ENCODE data around the gene ST14. TPM values are rescaled to one million over a fixed set of nuclear protein-coding genes. Genes with fewer than 3 reads are reported as not detected.
A peak's percentile ranks its signal among the peaks of the same experiment; 100 is the strongest.
"Not testable (repeated sequence)": the region's sequence is repeated elsewhere in the genome, so short reads cannot be mapped to it uniquely, and the experiment has no call there.

Gene ST14
- total and polyA plus RNA-seq, 2 donors (not counting 1 experiment from before 2014, with no cell fraction given): 36.2 to 52.2 TPM

- Histone ChIP-seq H3K79me2 (ENCODE audit: control insufficient read depth, insufficient read depth, low read length) (no peaks in the 10 kb centered on the region), H4K20me1 (ENCODE audit: control insufficient read depth, insufficient read depth, low read length, poor library complexity, severe bottlenecking) (no peaks in the 10 kb centered on the region), H3K9me3 (ENCODE audit: control extremely low read depth in 1 of 3, control insufficient read depth in 2 of 3, insufficient read depth in 1 of 3, low read length in 2 of 3) (no peaks in the 10 kb centered on the region), H3K27ac (ENCODE audit: low read length in 2 of 2) (no peak overlapping the region), H3K36me3 (replicated peaks in 1 of 2; ENCODE audit: control extremely low read depth in 1 of 2, control insufficient read depth in 1 of 2, extremely low read depth in 1 of 2, insufficient read depth in 2 of 2, low read length in 1 of 2) (no peaks in the 10 kb centered on the region), H3K4me2 (replicated peaks; ENCODE audit: low read depth, low read length, poor library complexity, severe bottlenecking) (no peak overlapping the region), H3K4me1 (ENCODE audit: control insufficient read depth in 2 of 2, insufficient read depth in 2 of 2, low read length in 2 of 2) (peaks cover 0 to 5% of the 10 kb centered on the region in 2 donors), H3K4me3 (ENCODE audit: control extremely low read depth in 1 of 5, extremely low read depth in 1 of 5, insufficient read depth in 1 of 5, low read depth in 2 of 5, low read length in 4 of 5) (no peak overlapping the region), H2AFZ (ENCODE audit: insufficient read depth, low read depth, low read length, poor library complexity, severe bottlenecking) (no peak overlapping the region), H3K27me3 (replicated peaks in 1 of 4; ENCODE audit: control extremely low read depth in 1 of 4, control insufficient read depth in 3 of 4, insufficient read depth in 4 of 4, low read length in 3 of 4) (no peaks in the 10 kb centered on the region), H3K9ac (ENCODE audit: low read length) (no peak overlapping the region)
- H3K4me3 Mint-ChIP-seq: no peak overlapping the region
- no peaks in the 10 kb centered on the region for H3K9me3 Mint-ChIP-seq (ENCODE audit: insufficient read depth)
- TF ChIP-seq EZH2 (IDR thresholded peaks at IDR 0.05; ENCODE audit: borderline replicate concordance, insufficient read depth, low read depth, low read length, poor library complexity, severe bottlenecking) (no peak), CTCF (IDR thresholded peaks at IDR 0.05) (no peak)
- POLR2A ChIA-PET: no interaction called here
- DNase-seq (no peak), ATAC-seq (ENCODE audit: low read depth) (no peak)
- no peaks in the 10 kb centered on the region for H3K27me3 Mint-ChIP-seq
- CTCF ChIA-PET: interaction anchor here (1.1 to 2.7 kb wide), 2 partner anchors 10 to 11 kb away, joined by 4 to 6 read pairs; no protein-coding TSS in a partner anchor
- H3K4me1 Mint-ChIP-seq: peaks cover 5% of the 10 kb centered on the region
- 91% methylated on average over 9 of the region's 12 CpGs for WGBS (ENCODE audit: insufficient coverage)
- no peak overlapping the region for H3K27ac Mint-ChIP-seq
- intact Hi-C loops (cut with micrococcal nuclease): no loop called here
Observed at GRCh38 chr11:130223291-130223971, 63.8 kb downstream of the ST14 start.

GRCh38 chr11:130227373-130227772, 67.8 kb downstream of the ST14 start:
- Histone ChIP-seq H3K4me3 (ENCODE audit: control extremely low read depth in 1 of 5, extremely low read depth in 1 of 5, insufficient read depth in 1 of 5, low read depth in 2 of 5, low read length in 4 of 5) (no peak overlapping the region), H2AFZ (ENCODE audit: insufficient read depth, low read depth, low read length, poor library complexity, severe bottlenecking) (no peak overlapping the region), H3K4me2 (replicated peaks; ENCODE audit: low read depth, low read length, poor library complexity, severe bottlenecking) (no peak overlapping the region), H3K36me3 (replicated peaks in 1 of 2; ENCODE audit: control extremely low read depth in 1 of 2, control insufficient read depth in 1 of 2, extremely low read depth in 1 of 2, insufficient read depth in 2 of 2, low read length in 1 of 2) (no peaks in the 10 kb centered on the region), H3K9me3 (ENCODE audit: control extremely low read depth in 1 of 3, control insufficient read depth in 2 of 3, insufficient read depth in 1 of 3, low read length in 2 of 3) (no peaks in the 10 kb centered on the region), H3K27me3 (replicated peaks in 1 of 4; ENCODE audit: control extremely low read depth in 1 of 4, control insufficient read depth in 3 of 4, insufficient read depth in 4 of 4, low read length in 3 of 4) (no peaks in the 10 kb centered on the region), H3K4me1 (ENCODE audit: control insufficient read depth in 2 of 2, insufficient read depth in 2 of 2, low read length in 2 of 2) (peaks cover 0 to 5% of the 10 kb centered on the region in 2 donors), H3K27ac (ENCODE audit: low read length in 2 of 2) (no peak overlapping the region), H4K20me1 (ENCODE audit: control insufficient read depth, insufficient read depth, low read length, poor library complexity, severe bottlenecking) (no peaks in the 10 kb centered on the region), H3K9ac (ENCODE audit: low read length) (no peak overlapping the region), H3K79me2 (ENCODE audit: control insufficient read depth, insufficient read depth, low read length) (no peaks in the 10 kb centered on the region)
- Mint-ChIP-seq H3K9me3 (ENCODE audit: insufficient read depth) (no peaks in the 10 kb centered on the region), H3K27ac (no peak overlapping the region), H3K27me3 (no peaks in the 10 kb centered on the region), H3K4me3 (no peak overlapping the region), H3K4me1 (peaks cover 9% of the 10 kb centered on the region)
- ChIA-PET POLR2A (no interaction called here), CTCF (interaction anchor here (1.1 to 2.6 kb wide), 3 partner anchors 11 to 208 kb away, joined by 3 to 8 read pairs (median 4); no protein-coding TSS in a partner anchor)
- intact Hi-C loops (cut with micrococcal nuclease): loop anchor here (5.0 kb wide), 1 partner anchor 70 kb away; no protein-coding TSS in a partner anchor
- no peak for TF ChIP-seq EZH2 (IDR thresholded peaks at IDR 0.05; ENCODE audit: borderline replicate concordance, insufficient read depth, low read depth, low read length, poor library complexity, severe bottlenecking)
- no peak for TF ChIP-seq CTCF (IDR thresholded peaks at IDR 0.05)
- DNase-seq (no peak), ATAC-seq (ENCODE audit: low read depth) (peak; percentile 45)
- 42% methylated on average over 3 of the region's 4 CpGs for WGBS (ENCODE audit: insufficient coverage)

- H3K4me1 Mint-ChIP-seq: peaks cover 13% of the 10 kb centered on the region
- not testable (repeated sequence) for H3K9me3 ChIP-seq (ENCODE audit: control extremely low read depth in 1 of 3, control insufficient read depth in 2 of 3, insufficient read depth in 1 of 3, low read length in 2 of 3)
Observed at GRCh38 chr11:130233486-130233885, 73.9 kb downstream of the ST14 start.

More at GRCh38 chr11:130233486-130233885, 73.9 kb downstream of the ST14 start:
- H3K4me3 Mint-ChIP-seq; H3K9me3 Mint-ChIP-seq (ENCODE audit: insufficient read depth); H4K20me1 ChIP-seq (ENCODE audit: control insufficient read depth, insufficient read depth, low read length, poor library complexity, severe bottlenecking); H3K79me2 ChIP-seq (ENCODE audit: control insufficient read depth, insufficient read depth, low read length); H3K4me2 ChIP-seq (replicated peaks; ENCODE audit: low read depth, low read length, poor library complexity, severe bottlenecking); POLR2A ChIA-PET; H2AFZ ChIP-seq (ENCODE audit: insufficient read depth, low read depth, low read length, poor library complexity, severe bottlenecking); CTCF ChIA-PET; H3K27ac ChIP-seq (ENCODE audit: low read length in 2 of 2); H3K4me1 ChIP-seq (ENCODE audit: control insufficient read depth in 2 of 2, insufficient read depth in 2 of 2, low read length in 2 of 2); H3K27ac Mint-ChIP-seq; DNase-seq; H3K27me3 Mint-ChIP-seq; ATAC-seq (ENCODE audit: low read depth); H3K27me3 ChIP-seq (replicated peaks in 1 of 4; ENCODE audit: control extremely low read depth in 1 of 4, control insufficient read depth in 3 of 4, insufficient read depth in 4 of 4, low read length in 3 of 4); H3K9ac ChIP-seq (ENCODE audit: low read length); intact Hi-C loops (cut with micrococcal nuclease); H3K4me3 ChIP-seq (ENCODE audit: control extremely low read depth in 1 of 5, extremely low read depth in 1 of 5, insufficient read depth in 1 of 5, low read depth in 2 of 5, low read length in 4 of 5): not testable (repeated sequence)
- peaks cover 6 to 27% of the 10 kb centered on the region in 2 experiments for H3K36me3 ChIP-seq (replicated peaks in 1 of 2; ENCODE audit: control extremely low read depth in 1 of 2, control insufficient read depth in 1 of 2, extremely low read depth in 1 of 2, insufficient read depth in 2 of 2, low read length in 1 of 2)
